ENCODE data around the gene SF3B2. TPM values are rescaled to one million over a fixed set of nuclear protein-coding genes. Genes with fewer than 3 reads are reported as not detected.

Gene SF3B2
- polyA plus RNA-seq, 1 of the 3 experiments (the other 2 are of a cell fraction), result 128 TPM

DNA sequence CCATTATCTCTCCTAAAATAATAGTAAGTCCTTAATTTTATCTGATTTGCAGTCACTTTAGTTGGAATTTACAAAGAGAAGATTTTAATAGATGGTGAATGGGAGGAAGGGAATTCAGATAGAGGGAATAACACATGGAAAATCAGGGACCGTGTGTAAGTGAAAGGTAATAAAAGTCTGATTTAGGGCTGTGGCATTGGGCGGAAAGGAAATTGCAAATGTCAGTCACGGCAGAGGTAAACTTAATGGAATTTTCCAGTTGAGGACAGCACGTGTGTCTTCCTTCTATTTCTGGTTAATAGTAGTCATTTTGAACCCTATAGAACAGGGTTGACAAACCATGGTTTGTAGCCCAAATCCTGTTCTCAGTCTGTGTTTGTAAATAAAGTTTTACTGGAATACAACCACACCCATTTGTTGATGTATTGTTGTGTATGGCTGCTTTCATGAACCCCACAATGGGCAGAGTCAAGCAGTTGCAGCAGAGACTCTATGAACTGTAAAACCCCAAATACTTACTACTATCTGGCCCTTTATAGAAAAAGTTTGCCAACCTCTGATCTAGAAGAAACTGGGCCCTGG, 52.0 kb downstream of the SF3B2 start:
- WGBS (ENCODE audit: low lambda C conversion rate), result 94% methylated on average over 4 of the region's 4 CpGs
- no peak for DNase-seq
- ChIA-PET POLR2A (no interaction called here), CTCF (no interaction called here)
- Histone ChIP-seq H3K9me2 (no peaks in the 10 kb centered on the region), H3K27me3 (ENCODE audit: insufficient read depth) (no peaks in the 10 kb centered on the region), H3K4me1 (ENCODE audit: control insufficient read depth in 1 of 2, insufficient read depth in 2 of 2, low read depth in 1 of 2, low read length in 1 of 2) (peaks cover 11 to 16% of the 10 kb centered on the region in 2 experiments; a peak in 3 of 4 replicates), H3F3A (replicated peaks; ENCODE audit: insufficient read depth) (peaks cover 2% of the 10 kb centered on the region), H3K4me2 (no peak overlapping the region), H3K79me2 (ENCODE audit: insufficient read depth) (peaks cover 100% of the 10 kb centered on the region), H3K36me3 (replicated peaks in 1 of 2; ENCODE audit: control insufficient read depth in 1 of 2, insufficient read depth in 2 of 2, low read length in 1 of 2) (peaks cover 0 to 3% of the 10 kb centered on the region in 2 experiments), H4K20me1 (ENCODE audit: insufficient read depth) (no peaks in the 10 kb centered on the region; the same call in 1 of the 2 replicates), H3K4me3 (ENCODE audit: low read depth in 2 of 2, low read length in 1 of 2) (no peak overlapping the region), H3K27ac (ENCODE audit: low read depth in 2 of 2, low read length in 1 of 2) (0 out of 4 replicates have a peak overlapping the region, but pooled peaks of 1 of the 2 experiments have one; percentile 29), H3K9me3 (no peaks in the 10 kb centered on the region), H3K9ac (no peak overlapping the region), H2AFZ (ENCODE audit: low read depth) (no peak overlapping the region)
- no peak for TF ChIP-seq MXI1 (IDR thresholded peaks at IDR 0.05; ENCODE audit: low read depth, low read length)
- no peak for TF ChIP-seq SIN3A (IDR thresholded peaks at IDR 0.05; ENCODE audit: borderline replicate concordance, low read depth, low read length)
- no peak for TF ChIP-seq JUND (IDR thresholded peaks at IDR 0.05)
- no peak for TF ChIP-seq EP300 (IDR thresholded peaks at IDR 0.05; ENCODE audit: borderline replicate concordance in 1 of 2, low read depth in 1 of 2, low read length in 1 of 2)
- TF ChIP-seq TAF1 (IDR thresholded peaks at IDR 0.05; ENCODE audit: borderline replicate concordance, low read depth, low read length), result no peak
- no peak for TF ChIP-seq FOXM1 (IDR thresholded peaks at IDR 0.05; ENCODE audit: low read depth)
- TF ChIP-seq CHD2 (IDR thresholded peaks at IDR 0.05; ENCODE audit: low read length, partially characterized antibody), result no peak
- no peak for TF ChIP-seq GATA2 (CRISPR knock-in tag; IDR thresholded peaks at IDR 0.05)
- no peak for TF ChIP-seq IRF3 (IDR thresholded peaks at IDR 0.05; ENCODE audit: low read depth, low read length)
- TF ChIP-seq, protein P1, sequence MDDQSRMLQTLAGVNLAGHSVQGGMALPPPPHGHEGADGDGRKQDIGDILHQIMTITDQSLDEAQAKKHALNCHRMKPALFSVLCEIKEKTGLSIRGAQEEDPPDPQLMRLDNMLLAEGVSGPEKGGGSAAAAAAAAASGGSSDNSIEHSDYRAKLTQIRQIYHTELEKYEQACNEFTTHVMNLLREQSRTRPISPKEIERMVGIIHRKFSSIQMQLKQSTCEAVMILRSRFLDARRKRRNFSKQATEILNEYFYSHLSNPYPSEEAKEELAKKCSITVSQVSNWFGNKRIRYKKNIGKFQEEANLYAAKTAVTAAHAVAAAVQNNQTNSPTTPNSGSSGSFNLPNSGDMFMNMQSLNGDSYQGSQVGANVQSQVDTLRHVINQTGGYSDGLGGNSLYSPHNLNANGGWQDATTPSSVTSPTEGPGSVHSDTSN (IDR thresholded peaks at IDR 0.05), result no peak
- TF ChIP-seq NFIC (IDR thresholded peaks at IDR 0.05; ENCODE audit: borderline replicate concordance), result no peak
- no peak for TF ChIP-seq ZBTB33 (IDR thresholded peaks at IDR 0.05; ENCODE audit: borderline replicate concordance, low read depth)
- no peak for TF ChIP-seq FOSL2 (IDR thresholded peaks at IDR 0.05; ENCODE audit: borderline replicate concordance, low read depth)
- TF ChIP-seq FOXJ3 (CRISPR knock-in tag; IDR thresholded peaks at IDR 0.05), result no peak
- TF ChIP-seq TEAD4 (IDR thresholded peaks at IDR 0.05; ENCODE audit: borderline replicate concordance, insufficient read depth), result no peak
- TF ChIP-seq USF1 (IDR thresholded peaks at IDR 0.05; ENCODE audit: borderline replicate concordance, low read depth), result no peak

All from SK-N-SH (cell line).